ENCODE data around the gene CACFD1.

The CACFD1 gene

GRCh38 chr9:133515615-133516255 is 56.0 kb downstream of the CACFD1 start:
- in situ Hi-C loops (cut with MboI; ENCODE audit: low pct_unique_long_range_greater_than_20kb, low sequenced_read_pairs, unreplicated experiment), result no loop called here
- TF ChIP-seq CTCF (IDR thresholded peaks at IDR 0.05; ENCODE audit: extremely low read depth, insufficient read depth, missing control alignments), result no peak

GRCh38 chr9:133516256-133516960 is 56.6 kb downstream of the CACFD1 start:
- no peak for DNase-seq (ENCODE audit: low spot score)
- in situ Hi-C loops (cut with MboI; ENCODE audit: low pct_unique_long_range_greater_than_20kb, low sequenced_read_pairs, unreplicated experiment), result no loop called here
- no peak for TF ChIP-seq CTCF (IDR thresholded peaks at IDR 0.05; ENCODE audit: extremely low read depth, insufficient read depth, missing control alignments)

More at GRCh38 chr9:133515615-133516255, 56.0 kb downstream of the CACFD1 start:
- DNase-seq (ENCODE audit: low spot score), result no peak

- TF ChIP-seq CTCF (IDR thresholded peaks at IDR 0.05; ENCODE audit: extremely low read depth, insufficient read depth, missing control alignments), result no peak
- in situ Hi-C loops (cut with MboI; ENCODE audit: low pct_unique_long_range_greater_than_20kb, low sequenced_read_pairs, unreplicated experiment), result no loop called here
- no peak for DNase-seq (ENCODE audit: low spot score)
Measured at GRCh38 chr9:133516961-133517350, 57.2 kb downstream of the CACFD1 start.

- TF ChIP-seq CTCF (IDR thresholded peaks at IDR 0.05; ENCODE audit: extremely low read depth, insufficient read depth, missing control alignments), result no peak
- in situ Hi-C loops (cut with MboI; ENCODE audit: low pct_unique_long_range_greater_than_20kb, low sequenced_read_pairs, unreplicated experiment), result no loop called here
- no peak for DNase-seq (ENCODE audit: low spot score)
Measured at GRCh38 chr9:133517711-133518110, 57.9 kb downstream of the CACFD1 start.

GRCh38 chr9:133518200-133518599 is 58.4 kb downstream of the CACFD1 start:
- in situ Hi-C loops (cut with MboI; ENCODE audit: low pct_unique_long_range_greater_than_20kb, low sequenced_read_pairs, unreplicated experiment), result no loop called here
- DNase-seq (ENCODE audit: low spot score), result no peak
- no peak for TF ChIP-seq CTCF (IDR thresholded peaks at IDR 0.05; ENCODE audit: extremely low read depth, insufficient read depth, missing control alignments)

GRCh38 chr9:133518706-133519449 is 59.1 kb downstream of the CACFD1 start:
- DNase-seq (ENCODE audit: low spot score), result no peak
- TF ChIP-seq CTCF (IDR thresholded peaks at IDR 0.05; ENCODE audit: extremely low read depth, insufficient read depth, missing control alignments), result no peak
- in situ Hi-C loops (cut with MboI; ENCODE audit: low pct_unique_long_range_greater_than_20kb, low sequenced_read_pairs, unreplicated experiment), result no loop called here
